Fibroblast of the aortic adventitia (primary cell): ENCODE measurements around the gene KIAA1328. TPM values are rescaled to one million over a fixed set of nuclear protein-coding genes. Genes with fewer than 3 reads are reported as not detected.

Experiments used
- DNase-seq: peaks from one replicate; pipeline ENCODE4 v3.0.0-alpha.2; 2010; ENCODE audit warnings: low read depth
- H3K4me3 ChIP-seq: 2 replicates; pipeline ENCODE4 v1.5.1; 2011; ENCODE audit warnings: low read depth, mild to moderate bottlenecking, control low read depth, low read length, moderate library complexity
- CTCF ChIP-seq: IDR thresholded peaks from 2 replicates; pipeline ENCODE4 v1.5.1; 2011; ENCODE audit warnings: mild to moderate bottlenecking, low read length, control low read depth, inconsistent platforms; ENCODE audit not compliant: insufficient read depth
- total RNA-seq: library from RNA; depleted of rRNA; stranded (reverse); fragments of >200 nt; gene quantifications from 2 replicates; pipeline ENCODE4 v1.2.3, GENCODE V29; 2012; ENCODE audit warnings: low replicate concordance

The KIAA1328 gene
- total RNA-seq, 1 donor, result 13.6 TPM

GRCh38 chr18:37247497-37248161 lies 418.7 kb downstream of the KIAA1328 start:
- H3K4me3 ChIP-seq, result no peak overlapping the region
- TF ChIP-seq CTCF, result no peak
- DNase-seq, result no peak

- TF ChIP-seq CTCF, result no peak
- no peak overlapping the region for H3K4me3 ChIP-seq
- no peak for DNase-seq
These were observed 419.4 kb downstream of the KIAA1328 start for GRCh38 chr18:37248281-37248680.

- no peak for DNase-seq
- TF ChIP-seq CTCF, result no peak
- H3K4me3 ChIP-seq, result no peak overlapping the region
These were observed 420.4 kb downstream of the KIAA1328 start for GRCh38 chr18:37249171-37249886.

- no peak for DNase-seq
- no peak overlapping the region for H3K4me3 ChIP-seq
- TF ChIP-seq CTCF, result no peak
These were observed 421.1 kb downstream of the KIAA1328 start for GRCh38 chr18:37249895-37250618.

- no peak overlapping the region for H3K4me3 ChIP-seq
- no peak for DNase-seq
- TF ChIP-seq CTCF, result no peak
These were observed 422.8 kb downstream of the KIAA1328 start for GRCh38 chr18:37251679-37252078.

GRCh38 chr18:37252342-37252741 lies 423.4 kb downstream of the KIAA1328 start:
- TF ChIP-seq CTCF, result no peak
- H3K4me3 ChIP-seq, result no peak overlapping the region
- no peak for DNase-seq
